Measurements from ENCODE around the gene HAUS2.
"Not testable (repeated sequence)": the region's sequence is repeated elsewhere in the genome, so short reads cannot be mapped to it uniquely, and the experiment has no call there.

HAUS2 gene

GRCh38 chr15:42576040-42576594 is 27.5 kb downstream of the HAUS2 start:
- no peak for DNase-seq

DNA sequence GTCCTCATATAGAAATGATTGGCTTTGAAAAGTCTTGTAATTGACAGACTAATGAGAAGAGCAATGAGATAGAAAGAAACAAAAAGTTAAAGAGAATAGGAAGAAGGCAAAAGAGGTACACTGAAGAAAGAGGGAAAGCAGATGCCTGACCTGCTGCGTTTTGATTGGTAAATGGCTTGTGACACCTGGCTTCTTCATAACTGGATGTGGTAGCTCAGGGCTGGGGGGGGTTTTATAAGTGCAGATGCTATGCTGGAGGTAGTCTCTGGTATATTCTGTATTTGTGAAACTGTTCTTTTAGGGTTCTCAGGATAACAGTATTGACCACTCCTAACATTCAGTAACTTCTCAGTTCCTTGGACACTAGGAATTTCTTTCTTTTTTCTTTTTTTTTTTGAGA is 28.1 kb downstream of the HAUS2 start:
- no peak for DNase-seq

- no peak for DNase-seq
Observed at GRCh38 chr15:42577514-42578031, 28.9 kb downstream of the HAUS2 start.

DNA sequence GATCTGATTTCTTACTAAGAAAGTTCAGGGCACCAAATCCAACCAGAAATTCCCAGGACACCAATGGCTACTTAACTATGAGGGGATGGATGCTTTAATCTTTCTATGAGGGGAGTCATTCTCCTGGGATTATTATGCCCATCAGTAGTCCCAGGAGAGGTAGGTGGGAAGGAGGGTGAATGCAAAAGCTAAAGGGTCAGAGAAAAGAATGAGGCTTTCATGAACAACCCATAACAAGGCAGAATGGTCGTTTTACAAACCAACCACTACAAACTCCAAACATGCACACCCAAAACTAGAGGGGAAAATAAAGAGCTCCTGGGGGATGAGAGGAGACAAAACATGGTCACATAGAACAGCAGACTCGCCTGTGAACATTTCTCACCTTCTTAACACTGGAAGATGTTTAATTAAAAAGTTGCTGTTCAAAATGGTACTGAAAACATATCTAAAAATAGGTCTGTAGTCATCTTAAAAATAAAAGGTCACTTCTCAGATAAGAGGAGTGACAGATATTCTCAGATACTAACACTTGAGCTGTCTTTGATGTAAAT is 30.4 kb downstream of the HAUS2 start:
- DNase-seq: no peak

- peak; percentile 83 for DNase-seq
Observed at GRCh38 chr15:42581272-42581730, 32.7 kb downstream of the HAUS2 start.

GRCh38 chr15:42582569-42583375 is 34.1 kb downstream of the HAUS2 start:
- no peak for DNase-seq

DNA sequence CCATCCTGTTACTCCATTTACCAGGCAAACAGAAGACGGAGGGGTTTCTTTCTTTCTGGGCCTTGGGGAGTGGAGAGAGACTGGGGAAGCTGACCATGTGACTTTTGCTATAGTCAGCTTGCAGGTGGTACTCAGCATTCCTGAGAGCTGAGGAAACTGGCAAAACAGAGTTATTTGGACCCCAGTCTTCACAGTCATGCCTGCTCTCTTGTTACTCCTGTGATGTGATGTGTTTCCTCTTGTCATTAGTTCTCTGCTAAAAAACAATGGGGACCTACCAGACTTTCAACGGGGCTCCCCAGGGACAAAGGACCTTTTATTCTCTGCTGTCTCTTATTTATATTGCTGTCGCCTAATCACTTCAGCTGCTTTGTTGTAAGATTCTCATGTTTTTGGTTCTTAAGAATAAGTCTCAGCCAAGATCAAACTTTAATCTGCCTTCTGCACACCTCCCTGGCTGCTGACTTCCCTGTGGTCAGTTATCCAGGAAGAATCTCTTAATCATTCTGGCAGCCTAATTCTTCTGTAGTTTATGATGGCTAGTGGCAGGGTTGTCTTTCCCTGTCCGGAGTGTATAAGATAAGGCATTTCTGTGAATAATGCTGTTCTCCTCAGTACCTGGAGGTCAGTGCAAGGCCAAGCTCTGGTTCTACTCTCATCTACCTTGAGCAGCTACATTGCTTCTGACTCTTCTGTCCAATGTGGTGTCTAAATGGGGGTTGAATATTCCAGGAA is 35.6 kb downstream of the HAUS2 start:
- DNase-seq: no peak

- DNase-seq: no peak
Observed at GRCh38 chr15:42590619-42591237, 42.1 kb downstream of the HAUS2 start.

DNA sequence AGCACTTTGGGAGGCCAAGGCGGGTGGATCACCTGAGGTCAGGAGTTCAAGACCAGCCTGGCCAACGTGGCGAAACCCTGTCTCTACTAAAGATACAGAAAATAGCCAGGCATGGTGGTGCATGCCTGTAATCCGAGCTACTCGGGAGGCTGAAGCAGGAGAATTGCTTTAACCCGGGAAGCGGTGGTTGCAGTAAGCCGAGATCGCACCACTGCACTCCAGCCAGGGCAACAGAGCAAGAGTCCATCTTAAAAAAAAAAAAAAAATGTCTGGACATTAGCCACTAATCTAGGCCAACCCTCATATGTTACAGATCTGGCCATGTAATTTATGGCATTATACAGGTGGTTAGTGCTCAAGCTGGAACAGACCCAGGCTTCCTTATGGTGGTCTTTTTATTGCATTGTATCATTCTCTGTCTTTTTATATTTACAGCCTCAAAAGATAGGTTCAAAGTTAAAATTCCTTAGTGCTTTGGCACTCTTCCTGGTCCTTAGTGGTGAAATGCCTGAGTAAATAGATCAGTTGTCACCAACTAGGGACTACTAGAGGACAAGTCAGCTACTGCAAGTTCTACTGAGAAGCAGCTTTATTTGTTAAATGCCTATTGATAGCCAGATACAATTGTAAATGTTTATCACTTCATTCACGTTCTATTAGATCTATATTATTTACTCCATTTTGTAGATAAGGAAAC is 42.7 kb downstream of the HAUS2 start:
- no peak for DNase-seq

DNA sequence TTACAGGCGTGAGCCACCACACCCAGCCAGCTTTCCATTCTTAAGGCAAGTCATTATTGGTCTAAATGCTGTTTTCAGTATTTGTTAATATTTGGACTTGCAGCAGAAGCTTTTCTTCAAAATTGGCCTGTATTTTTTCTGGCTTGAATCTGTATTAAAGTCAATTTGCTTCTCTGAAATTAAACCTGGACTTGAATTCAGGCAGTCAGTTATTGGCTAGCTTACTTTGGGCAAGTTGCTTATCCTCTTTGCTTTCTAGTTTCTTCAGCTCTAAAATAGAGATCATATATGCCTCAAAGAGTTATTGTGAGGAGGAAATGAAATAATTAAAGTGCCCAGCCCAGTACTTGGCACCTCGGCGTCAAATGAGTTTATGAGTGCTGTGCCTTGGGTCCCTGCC is 44.1 kb downstream of the HAUS2 start:
- DNase-seq: no peak

DNA sequence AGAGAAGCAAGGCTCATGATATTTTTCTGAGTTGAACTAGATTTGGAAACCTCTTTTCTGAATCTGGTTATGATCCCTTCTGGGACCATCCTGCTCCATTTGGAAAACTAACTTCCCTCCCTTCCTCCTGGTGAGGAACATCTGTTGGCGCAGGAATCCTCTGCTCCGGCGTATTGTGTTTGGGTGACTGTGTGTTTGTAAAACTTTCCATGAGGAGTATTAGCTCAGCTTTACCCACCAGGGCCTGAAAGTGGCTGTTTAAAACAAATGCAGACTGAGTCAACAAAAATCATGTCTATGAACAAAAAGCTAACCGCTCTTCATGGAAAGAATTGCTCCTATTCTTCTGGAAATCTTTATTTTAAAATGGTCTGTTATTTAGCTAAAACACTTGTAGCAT is 44.5 kb downstream of the HAUS2 start:
- DNase-seq: no peak

DNA sequence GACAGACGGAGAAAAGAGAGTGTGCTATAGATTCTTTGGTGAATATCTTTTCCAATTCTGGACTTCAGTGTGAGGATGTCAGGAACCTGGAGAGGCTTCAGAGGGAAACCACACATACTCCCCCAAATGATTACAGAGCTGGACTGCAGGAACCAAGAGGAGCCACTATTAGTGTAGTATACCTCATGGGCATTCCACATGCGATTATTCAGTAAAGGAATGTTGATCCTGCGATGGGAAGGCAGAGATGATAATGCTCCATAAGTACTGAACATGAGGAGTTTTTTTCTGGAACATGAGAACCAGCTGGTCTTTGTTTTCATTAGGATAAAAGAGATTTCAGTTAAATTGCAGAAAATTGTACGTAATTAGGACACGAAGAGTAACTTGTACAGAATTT is 45.5 kb downstream of the HAUS2 start:
- no peak for DNase-seq

DNA sequence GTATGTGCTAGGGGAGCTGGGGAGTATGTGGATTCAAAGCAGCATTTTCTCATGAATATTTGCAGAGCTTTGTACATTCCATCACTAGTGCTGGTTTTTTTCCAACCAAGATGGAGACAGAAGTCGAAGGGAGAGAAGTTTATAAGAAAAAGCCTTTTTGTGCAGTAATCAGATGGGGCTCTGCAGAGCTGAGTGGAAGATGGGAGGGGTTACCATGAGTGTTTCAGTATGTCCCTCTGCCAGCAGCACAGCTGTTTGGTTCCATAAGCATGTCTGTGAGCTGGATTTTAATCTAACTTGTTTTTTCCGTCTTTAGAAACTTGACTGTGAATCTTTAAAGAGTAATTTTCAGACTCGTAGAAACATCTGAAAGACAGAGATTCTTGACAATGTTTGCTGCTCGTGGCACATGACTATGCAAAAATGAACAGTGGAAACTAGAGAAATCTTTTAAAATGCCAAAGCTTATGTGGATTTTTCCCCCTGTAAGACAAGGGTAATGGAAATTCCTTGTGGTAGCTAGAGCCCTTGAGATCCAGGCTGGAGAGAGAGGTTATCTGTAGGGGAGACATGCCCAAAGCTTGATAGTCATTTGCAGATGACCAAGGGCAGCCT is 47.1 kb downstream of the HAUS2 start:
- no peak for DNase-seq

GRCh38 chr15:42601316-42601715 is 52.7 kb downstream of the HAUS2 start:
- not testable (repeated sequence) for DNase-seq

GRCh38 chr15:42602501-42602900 is 53.9 kb downstream of the HAUS2 start:
- DNase-seq: no peak

DNA sequence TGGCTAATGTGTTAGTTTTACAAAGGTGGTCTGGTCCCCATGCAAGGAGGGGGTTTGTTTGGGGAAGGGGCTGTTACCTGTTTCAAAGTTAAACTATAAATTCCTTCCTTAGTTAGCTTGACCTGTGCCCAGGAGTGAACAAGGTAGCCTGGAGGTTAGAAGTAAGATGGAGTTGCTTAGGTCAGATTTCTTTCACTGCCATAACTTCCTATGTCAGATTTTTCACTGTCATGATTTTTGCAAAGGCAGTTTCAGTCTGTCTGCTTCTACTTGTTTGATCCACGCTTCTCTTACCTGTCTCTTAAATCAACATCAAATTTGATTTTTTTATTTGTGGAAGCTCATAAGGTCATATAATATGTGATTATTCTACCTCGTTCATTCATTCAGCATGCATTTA is 55.3 kb downstream of the HAUS2 start:
- DNase-seq: no peak

DNA sequence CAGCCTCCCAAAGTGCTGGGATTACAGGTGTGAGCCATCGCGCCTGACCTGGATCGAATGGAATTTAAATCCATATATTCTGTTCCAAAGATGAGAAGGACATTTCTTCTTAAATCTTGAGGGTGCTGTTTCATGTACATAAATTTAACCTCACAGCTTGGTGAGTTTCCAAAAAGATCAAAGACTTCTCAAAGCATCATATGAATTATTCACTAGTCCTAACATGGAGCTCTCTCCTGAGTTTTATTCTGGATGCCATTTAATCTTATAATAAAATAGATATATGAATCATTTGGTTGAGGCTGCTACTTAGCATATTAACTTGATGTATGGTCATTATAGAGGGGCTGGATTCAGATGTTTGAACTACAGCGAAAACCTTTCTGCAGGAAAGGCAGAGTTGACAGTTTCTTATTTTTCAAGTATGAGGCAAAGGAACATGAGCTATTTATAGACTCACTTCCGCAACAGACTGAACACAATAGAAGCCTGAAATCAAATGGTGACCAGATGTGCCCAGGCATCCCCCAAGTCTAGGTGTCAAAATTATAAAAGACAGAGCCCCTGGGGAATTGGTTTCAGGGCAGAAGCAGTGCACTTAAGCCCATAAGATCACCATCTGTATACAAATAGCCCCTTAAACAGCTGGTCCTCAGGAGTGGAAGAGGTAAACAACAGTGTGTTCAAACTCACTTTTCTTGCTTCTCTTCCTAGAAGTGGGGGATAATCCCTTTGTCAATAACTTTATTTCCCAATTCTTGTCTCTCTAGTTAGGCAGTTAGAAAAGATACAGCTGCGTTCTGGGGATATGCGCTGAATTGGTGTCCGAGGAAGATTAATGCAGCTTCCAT is 56.5 kb downstream of the HAUS2 start:
- peak; percentile 23 for DNase-seq

DNA sequence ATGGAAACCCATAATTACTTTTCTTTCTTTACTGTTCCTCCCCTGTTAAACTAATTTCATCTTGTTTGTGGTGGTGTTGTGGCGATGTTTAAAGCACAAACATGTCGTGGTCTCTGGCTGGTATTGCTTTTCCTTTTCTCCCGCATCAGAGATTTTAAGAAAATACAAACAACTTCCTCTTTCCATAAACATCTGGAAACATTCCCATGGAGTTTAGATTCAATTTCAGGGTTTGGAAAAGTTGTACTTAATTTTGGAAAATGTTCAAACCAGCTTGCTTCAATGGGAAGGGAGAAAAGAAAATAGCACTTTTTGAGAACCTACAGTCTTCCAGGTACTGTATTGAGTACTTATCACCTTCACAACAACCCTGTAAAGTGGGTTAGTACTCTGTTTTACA is 57.2 kb downstream of the HAUS2 start:
- DNase-seq: no peak

DNA sequence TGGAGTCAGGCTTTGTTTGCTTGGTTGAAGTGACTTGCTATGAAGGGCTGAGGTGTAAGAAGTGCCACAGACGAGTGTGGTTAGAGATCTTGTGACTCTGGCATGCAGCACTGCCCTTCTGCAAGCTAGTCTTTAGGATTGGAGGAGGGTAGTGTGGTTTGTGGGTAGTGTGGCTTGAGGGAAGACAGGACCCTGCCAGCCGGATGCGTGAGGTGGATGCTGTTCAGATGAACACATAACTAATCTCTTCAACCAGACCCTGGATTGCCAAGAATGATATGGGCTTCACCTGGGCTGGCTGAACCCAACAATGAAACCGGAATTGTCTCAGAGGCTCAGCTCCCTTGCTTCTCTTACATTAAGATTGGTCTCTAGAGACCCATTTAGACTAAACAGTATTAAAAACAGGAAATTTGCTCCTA is 59.5 kb downstream of the HAUS2 start:
- DNase-seq: peak; percentile 85

GRCh38 chr15:42608752-42609488 is 60.3 kb downstream of the HAUS2 start:
- DNase-seq: peak; percentile 22
